Smooth muscle cell (in vitro differentiated cells): ENCODE measurements around the gene GPR18. TPM values are rescaled to one million over a fixed set of nuclear protein-coding genes. Genes with fewer than 3 reads are reported as not detected.

Source experiments
- DNase-seq: peaks from one replicate; lab custom pipeline; 2025; ENCODE audit not compliant: unreplicated experiment; lab: John Stamatoyannopoulos, UW
- H2AFZ ChIP-seq: fragments of 200-600 bp; sonication (generic); 2 replicates; pipeline ENCODE4 v1.6.0; 2016; ENCODE audit warnings: antibody characterized with exemption, low read depth, mild to moderate bottlenecking
- H3F3A ChIP-seq: fragments of 200-600 bp; sonication (generic); 2 replicates; pipeline ENCODE4 v1.6.0; 2017; ENCODE audit warnings: antibody characterized with exemption, low read depth
- H3K27ac ChIP-seq: fragments of 200-600 bp; sonication (generic); 2 replicates; pipeline ENCODE4 v1.5.1; 2016; ENCODE audit warnings: low read depth, mild to moderate bottlenecking
- H3K27me3 ChIP-seq: fragments of 200-600 bp; sonication (generic); 2 replicates; pipeline ENCODE4 v1.6.1; 2016; ENCODE audit warnings: low read depth, mild to moderate bottlenecking
- H3K36me3 ChIP-seq: fragments of 200-600 bp; sonication (generic); 2 replicates; pipeline ENCODE4 v1.5.1; 2016; ENCODE audit warnings: low read depth
- H3K4me1 ChIP-seq: fragments of 200-600 bp; sonication (generic); 2 replicates; pipeline ENCODE4 v1.5.1; 2016; ENCODE audit warnings: low read depth
- H3K4me2 ChIP-seq: fragments of 200-600 bp; sonication (generic); 2 replicates; pipeline ENCODE4 v1.6.0; 2016; ENCODE audit warnings: mild to moderate bottlenecking
- H3K4me3 ChIP-seq: fragments of 200-600 bp; sonication (generic); 2 replicates; pipeline ENCODE4 v1.5.1; 2016; ENCODE audit warnings: mild to moderate bottlenecking
- H3K79me2 ChIP-seq: fragments of 200-600 bp; sonication (generic); 2 replicates; pipeline ENCODE4 v1.6.0; 2016; ENCODE audit warnings: low read depth, mild to moderate bottlenecking
- H3K9ac ChIP-seq: fragments of 200-600 bp; sonication (generic); 2 replicates; pipeline ENCODE4 v1.6.0; 2016; ENCODE audit warnings: low read depth
- H3K9me3 ChIP-seq: fragments of 200-600 bp; sonication (generic); replicated peaks from 2 replicates; pipeline ENCODE4 v1.5.1; 2016; ENCODE audit warnings: low read depth
- H4K20me1 ChIP-seq: fragments of 200-600 bp; sonication (generic); 2 replicates; pipeline ENCODE4 v1.6.0; 2016; ENCODE audit warnings: low read depth
- WGBS: methylation state at CpG from one replicate; pipeline ENCODE4 v1.1.7; 2016; ENCODE audit warnings: low lambda C conversion rate; 5-methylcytosine and 5-hydroxymethylcytosine counted together
- polyA plus RNA-seq: library from polyadenylated mRNA; unstranded; fragments of >200 nt; fragmentation: Nextera tagmentation; extraction: Ambion mirVana; gene quantifications from 2 replicates; pipeline ENCODE4 v1.2.1, GENCODE V29; 2016
- total RNA-seq: library from RNA; depleted of rRNA; stranded (reverse); fragments of >200 nt; gene quantifications from 2 replicates; pipeline ENCODE4 v1.2.3, GENCODE V29; 2014
- TF ChIP-seq, protein P1 (sequence below): fragments of 200-600 bp; sonication (generic); IDR thresholded peaks from 2 replicates; pipeline ENCODE4 v1.5.1; 2017; ENCODE audit warnings: borderline replicate concordance, mild to moderate bottlenecking, antibody characterized with exemption; ENCODE audit not compliant: insufficient read depth, poor library complexity, severe bottlenecking

Gene GPR18, protein sequence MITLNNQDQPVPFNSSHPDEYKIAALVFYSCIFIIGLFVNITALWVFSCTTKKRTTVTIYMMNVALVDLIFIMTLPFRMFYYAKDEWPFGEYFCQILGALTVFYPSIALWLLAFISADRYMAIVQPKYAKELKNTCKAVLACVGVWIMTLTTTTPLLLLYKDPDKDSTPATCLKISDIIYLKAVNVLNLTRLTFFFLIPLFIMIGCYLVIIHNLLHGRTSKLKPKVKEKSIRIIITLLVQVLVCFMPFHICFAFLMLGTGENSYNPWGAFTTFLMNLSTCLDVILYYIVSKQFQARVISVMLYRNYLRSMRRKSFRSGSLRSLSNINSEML
- 0.36 TPM in 1 of 2 replicates, not detected in the other for total RNA-seq
- polyA plus RNA-seq = 0.38 TPM in 1 of 2 replicates, not detected in the other

DNA sequence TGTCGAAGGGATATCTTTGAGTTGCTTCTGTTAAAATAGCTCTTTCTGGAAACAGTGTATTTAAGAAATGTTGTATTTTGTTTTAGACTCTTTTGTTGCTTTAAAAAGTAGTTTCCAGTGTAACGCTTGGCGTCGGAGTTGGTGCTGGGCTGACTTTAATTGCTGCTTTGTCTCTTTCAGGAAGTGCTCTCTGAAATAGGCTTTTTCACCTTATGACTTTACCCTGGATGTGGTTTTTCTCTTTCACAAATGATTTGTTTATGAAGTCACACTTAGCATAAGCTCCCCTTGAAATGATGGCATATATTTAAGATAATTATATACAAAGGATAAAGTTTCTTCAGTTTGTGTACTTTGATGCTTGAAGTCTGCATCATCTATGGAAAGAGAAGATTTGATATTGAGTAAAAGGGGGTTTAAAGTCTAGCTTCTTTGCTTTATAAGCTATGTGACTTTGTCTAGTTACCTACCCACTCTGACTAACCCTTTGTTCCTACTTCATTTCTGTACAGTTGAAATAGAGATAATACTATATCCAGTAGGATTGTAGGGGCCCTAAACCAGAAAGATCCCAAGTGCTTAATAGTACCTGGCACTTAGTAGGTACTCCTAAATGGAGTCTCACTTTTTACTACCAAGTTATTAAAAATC, at the start of gene GPR18:
GPR18 (minus strand) TSS at position 170 of the 651 bp plus-strand sequence. CDS start 2,507 bp downstream, outside the sequence.
- H3F3A ChIP-seq = no peaks in the 10 kb centered on the region
- H3K4me3 ChIP-seq = no peak within 1 kb of the TSS
- no peaks in the 10 kb centered on the region for H3K27me3 ChIP-seq
- peaks cover 9% of the 10 kb centered on the region for H3K4me1 ChIP-seq
- H2AFZ ChIP-seq = no peak within 1 kb of the TSS
- H4K20me1 ChIP-seq = peaks cover 4% of the 10 kb centered on the region
- DNase-seq = no peak
- H3K4me2 ChIP-seq = peak within 1 kb of the TSS; percentile 21
- peak within 1 kb of the TSS; percentile 11 for H3K27ac ChIP-seq
- 83% methylated on average over 4 of the region's 4 CpGs for WGBS
- no peaks in the 10 kb centered on the region for H3K79me2 ChIP-seq
- no peaks in the 10 kb centered on the region for H3K9me3 ChIP-seq
- H3K36me3 ChIP-seq = no peaks in the 10 kb centered on the region
- H3K9ac ChIP-seq = no peak within 1 kb of the TSS
- TF ChIP-seq, protein P1, sequence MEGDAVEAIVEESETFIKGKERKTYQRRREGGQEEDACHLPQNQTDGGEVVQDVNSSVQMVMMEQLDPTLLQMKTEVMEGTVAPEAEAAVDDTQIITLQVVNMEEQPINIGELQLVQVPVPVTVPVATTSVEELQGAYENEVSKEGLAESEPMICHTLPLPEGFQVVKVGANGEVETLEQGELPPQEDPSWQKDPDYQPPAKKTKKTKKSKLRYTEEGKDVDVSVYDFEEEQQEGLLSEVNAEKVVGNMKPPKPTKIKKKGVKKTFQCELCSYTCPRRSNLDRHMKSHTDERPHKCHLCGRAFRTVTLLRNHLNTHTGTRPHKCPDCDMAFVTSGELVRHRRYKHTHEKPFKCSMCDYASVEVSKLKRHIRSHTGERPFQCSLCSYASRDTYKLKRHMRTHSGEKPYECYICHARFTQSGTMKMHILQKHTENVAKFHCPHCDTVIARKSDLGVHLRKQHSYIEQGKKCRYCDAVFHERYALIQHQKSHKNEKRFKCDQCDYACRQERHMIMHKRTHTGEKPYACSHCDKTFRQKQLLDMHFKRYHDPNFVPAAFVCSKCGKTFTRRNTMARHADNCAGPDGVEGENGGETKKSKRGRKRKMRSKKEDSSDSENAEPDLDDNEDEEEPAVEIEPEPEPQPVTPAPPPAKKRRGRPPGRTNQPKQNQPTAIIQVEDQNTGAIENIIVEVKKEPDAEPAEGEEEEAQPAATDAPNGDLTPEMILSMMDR = no peak

DNA sequence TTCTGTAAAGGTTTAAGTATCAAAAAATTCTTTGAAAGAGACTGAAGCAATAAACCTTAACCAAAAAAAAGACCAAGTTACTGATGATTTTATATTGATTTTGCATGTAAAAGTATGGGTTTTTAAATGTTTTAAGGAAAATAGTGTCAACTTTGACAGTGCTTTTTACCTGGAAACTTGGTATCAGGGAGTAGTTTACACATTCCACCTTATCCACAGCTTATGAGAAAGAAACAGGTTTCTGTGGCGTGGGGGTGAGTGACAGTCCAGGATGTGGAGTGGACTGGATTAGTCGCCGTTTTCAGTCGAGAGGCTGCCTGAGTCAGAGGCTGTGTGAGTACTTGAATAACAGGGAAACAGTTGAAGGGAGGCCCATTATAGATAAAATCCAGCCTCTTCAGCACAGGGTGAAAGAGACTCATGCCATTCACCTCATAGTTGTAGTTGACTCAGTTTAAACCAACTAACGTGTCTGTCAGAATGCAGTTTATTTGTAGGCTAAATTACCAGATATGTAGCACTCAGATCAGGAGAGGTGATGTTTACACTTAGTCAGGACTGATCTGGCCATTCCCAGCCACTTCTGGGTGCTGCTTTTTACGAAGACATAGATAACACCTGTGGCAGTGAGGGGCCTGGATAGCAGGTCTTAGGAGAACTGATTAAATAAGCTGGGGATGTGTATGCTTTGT, 49.6 kb upstream of the GPR18 start:
- TF ChIP-seq, protein P1 = no peak
- 3% methylated on average over 6 of the region's 6 CpGs for WGBS
- Histone ChIP-seq H3K27ac (peak overlapping the region; percentile 97), H3K9me3 (no peaks in the 10 kb centered on the region), H4K20me1 (peaks cover 1% of the 10 kb centered on the region), H2AFZ (no peak overlapping the region), H3K4me3 (peak overlapping the region; percentile 41), H3K4me1 (peaks cover 33% of the 10 kb centered on the region), H3F3A (peaks cover 25% of the 10 kb centered on the region), H3K9ac (peak overlapping the region; percentile 86), H3K36me3 (no peaks in the 10 kb centered on the region), H3K27me3 (no peaks in the 10 kb centered on the region), H3K79me2 (peaks cover 36% of the 10 kb centered on the region), H3K4me2 (peak overlapping the region; percentile 75)
- no peak for DNase-seq

DNA sequence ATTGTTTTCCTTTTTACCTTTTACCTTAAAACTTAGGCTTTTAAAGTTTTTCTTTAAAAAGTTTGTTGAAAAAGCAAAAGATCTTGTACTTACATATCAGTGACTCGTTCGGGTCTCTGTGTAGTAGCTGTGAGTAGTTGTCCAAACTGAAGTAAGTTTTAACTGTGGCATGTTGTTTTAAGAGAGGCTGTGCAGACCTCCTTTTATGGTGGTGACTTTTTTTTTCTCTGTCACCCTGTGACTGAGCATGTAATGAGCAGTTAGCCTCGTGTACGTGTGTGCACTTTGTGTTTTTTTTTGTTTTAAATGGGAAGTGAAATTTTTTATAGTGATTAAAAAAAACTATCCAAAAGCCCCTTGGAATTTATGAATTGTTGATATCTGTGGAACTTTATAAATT, 49.1 kb upstream of the GPR18 start, which contains the start of gene GPR183:
GPR183 (minus strand) TSS at position 153 of the 400 bp plus-strand sequence. CDS start 11,254 bp downstream, outside the sequence.
- no peaks in the 10 kb centered on the region for H3K9me3 ChIP-seq
- peaks cover 33% of the 10 kb centered on the region for H3K4me1 ChIP-seq
- peaks cover 39% of the 10 kb centered on the region for H3K79me2 ChIP-seq
- H3K36me3 ChIP-seq = no peaks in the 10 kb centered on the region
- H3F3A ChIP-seq = peaks cover 25% of the 10 kb centered on the region
- H4K20me1 ChIP-seq = peaks cover 6% of the 10 kb centered on the region
- peak within 1 kb of the TSS; percentile 75 for H3K4me2 ChIP-seq
- WGBS = under 1% methylated on average over 4 of the region's 4 CpGs
- peak within 1 kb of the TSS; percentile 97 for H3K27ac ChIP-seq
- no peak within 1 kb of the TSS for H2AFZ ChIP-seq
- TF ChIP-seq, protein P1 = no peak
- H3K27me3 ChIP-seq = no peaks in the 10 kb centered on the region
- peak within 1 kb of the TSS; percentile 86 for H3K9ac ChIP-seq
- DNase-seq = no peak
- H3K4me3 ChIP-seq = peak within 1 kb of the TSS; percentile 41
